ENCODE measurements around the gene DMPK. TPM values are rescaled to one million over a fixed set of nuclear protein-coding genes. Genes with fewer than 3 reads are reported as not detected.

The DMPK gene
- total and polyA plus RNA-seq, 8 donors = 27.0 to 293 (median 39.5) TPM

GRCh38 chr19:45820413-45821102 is 38.3 kb upstream of the DMPK start:
- no peaks in the 10 kb centered on the region for H3K27me3 ChIP-seq
- no peaks in the 10 kb centered on the region for H3K4me1 ChIP-seq
- FAIRE-seq (no peak), DNase-seq (no peak), ATAC-seq (no peak)
- H3K36me3 ChIP-seq = peaks cover 0 to 21% (median 0%) of the 10 kb centered on the region in 3 donors
- no peaks in the 10 kb centered on the region for H3K9me3 ChIP-seq
- no peak overlapping the region for H3K4me3 ChIP-seq
- no peak overlapping the region for H3K27ac ChIP-seq
- intact Hi-C loops (cut with DNase I) = no loop called here
- no peak for TF ChIP-seq CTCF (IDR thresholded peaks at IDR 0.05)
- 78 to 80% methylated on average over 20 of the region's 20 CpGs for WGBS, 2 donors

GRCh38 chr19:45819769-45820168 is 37.5 kb upstream of the DMPK start:
- no peak overlapping the region for H3K27ac ChIP-seq
- H3K4me3 ChIP-seq = no peak overlapping the region
- WGBS, 2 donors = 86 to 87% methylated on average over 6 of the region's 6 CpGs
- ATAC-seq (no peak), DNase-seq (no peak), FAIRE-seq (no peak)
- intact Hi-C loops (cut with DNase I) = loop anchor here in 2 of 3 donors (5.0 to 10.0 kb wide), 2 partner anchors 195 to 198 kb away; no protein-coding TSS in a partner anchor
- H3K4me1 ChIP-seq = no peaks in the 10 kb centered on the region
- peaks cover 0 to 13% (median 0%) of the 10 kb centered on the region in 3 donors for H3K36me3 ChIP-seq
- no peak for TF ChIP-seq CTCF (IDR thresholded peaks at IDR 0.05)
- no peaks in the 10 kb centered on the region for H3K9me3 ChIP-seq
- H3K27me3 ChIP-seq = no peaks in the 10 kb centered on the region

GRCh38 chr19:45817725-45818301 is 35.5 kb upstream of the DMPK start:
- Histone ChIP-seq H3K4me1 (no peaks in the 10 kb centered on the region), H3K9me3 (no peaks in the 10 kb centered on the region), H3K27ac (no peak overlapping the region), H3K4me3 (no peak overlapping the region), H3K36me3 (peaks cover 0 to 5% (median 0%) of the 10 kb centered on the region in 3 donors), H3K27me3 (no peaks in the 10 kb centered on the region)
- no peak for TF ChIP-seq CTCF (IDR thresholded peaks at IDR 0.05)
- DNase-seq (peak in 4 of 6 donors; percentile 33 to 82 (median 44)), ATAC-seq (peak; percentile 15 to 29 (median 16)), FAIRE-seq (no peak)
- WGBS, 2 donors = 76 to 80% methylated on average over 19 of the region's 19 CpGs
- intact Hi-C loops (cut with DNase I) = loop anchor here in 2 of 3 donors (5.0 to 10.0 kb wide), 2 partner anchors 197 to 199 kb away; no protein-coding TSS in a partner anchor

- WGBS, 2 donors = 13 to 22% methylated on average over 24 of the region's 24 CpGs
- intact Hi-C loops (cut with DNase I) = loop anchor here in 2 of 3 donors (5.0 to 10.0 kb wide), 2 partner anchors 198 to 200 kb away; no protein-coding TSS in a partner anchor
- DNase-seq = peak; percentile 90 to 99 (median 96)
- FAIRE-seq = peak; percentile 34
- Histone ChIP-seq H3K9me3 (no peaks in the 10 kb centered on the region), H3K4me3 (no peak overlapping the region), H3K27me3 (no peaks in the 10 kb centered on the region), H3K4me1 (no peaks in the 10 kb centered on the region), H3K36me3 (no peaks in the 10 kb centered on the region), H3K27ac (no peak overlapping the region)
- ATAC-seq = peak; percentile 91 to 97 (median 93)
- peak; percentile 94 to 99 (median 98) for TF ChIP-seq CTCF (IDR thresholded peaks at IDR 0.05)
Observed at GRCh38 chr19:45817010-45817724, 34.9 kb upstream of the DMPK start.

Measured in pancreas (tissue), 10 donors.